ENCODE measurements around the gene ARV1. TPM values are rescaled to one million over a fixed set of nuclear protein-coding genes. Genes with fewer than 3 reads are reported as not detected.

ARV1 gene
- total and polyA plus RNA-seq, 10 of the 15 experiments (the other 5 are each of a cell fraction or from before 2014, with no cell fraction given), result 23.2 to 55.1 (median 35.6) TPM

- ChIA-PET CTCF (no interaction called here), POLR2A (no interaction called here), RAD21 (ENCODE audit: unreplicated experiment) (no interaction called here), SMC1A (ENCODE audit: uncharacterized antibody, unreplicated experiment) (interaction anchor here (0.8 kb wide), 1 partner anchor 8 kb away, joined by 4 read pairs; no protein-coding TSS in a partner anchor)
- Histone ChIP-seq H2AFZ (ENCODE audit: control insufficient read depth, low read depth, low read length) (no peak overlapping the region), H3K79me2 (ENCODE audit: control insufficient read depth, insufficient read depth, low read length) (no peaks in the 10 kb centered on the region), H3K27ac (ENCODE audit: control insufficient read depth, insufficient read depth) (no peak overlapping the region), H3K9ac (ENCODE audit: control insufficient read depth, insufficient read depth, low read length) (no peak overlapping the region), H3K27me3 (replicated peaks in 1 of 2; ENCODE audit: control insufficient read depth in 2 of 2, insufficient read depth in 2 of 2, low read length in 1 of 2) (no peaks in the 10 kb centered on the region), H3K4me3 (no peak overlapping the region), H3K4me1 (ENCODE audit: control insufficient read depth, insufficient read depth, low read length) (no peaks in the 10 kb centered on the region), H3K9me3 (replicated peaks; ENCODE audit: control insufficient read depth, insufficient read depth, low read length) (no peaks in the 10 kb centered on the region), H3K36me3 (ENCODE audit: control insufficient read depth in 2 of 2, insufficient read depth in 2 of 2, low read length in 1 of 2) (no peaks in the 10 kb centered on the region), H4K20me1 (ENCODE audit: control insufficient read depth, insufficient read depth) (no peaks in the 10 kb centered on the region), H3K4me2 (ENCODE audit: control insufficient read depth, insufficient read depth) (no peak overlapping the region)
- BruUV-seq (replicated peaks), result no TSS peak
- in situ Hi-C loops (cut with MboI), result no loop called here
- TF ChIP-seq YBX1 (IDR thresholded peaks at IDR 0.05) (no peak), TBL1XR1 (IDR thresholded peaks at IDR 0.05; ENCODE audit: low read depth, low read length) (no peak), EED (IDR thresholded peaks at IDR 0.05; ENCODE audit: low read depth) (no peak), RCOR1 (conservative IDR thresholded peaks at IDR 0.05; ENCODE audit: low read depth, low read length) (no peak), MTA2 (IDR thresholded peaks at IDR 0.05; ENCODE audit: low read depth) (no peak), TARDBP (IDR thresholded peaks at IDR 0.05; ENCODE audit: borderline replicate concordance) (no peak), SKIL (IDR thresholded peaks at IDR 0.05; ENCODE audit: low read depth, poor library complexity, severe bottlenecking) (no peak), RELA (IDR thresholded peaks at IDR 0.05; ENCODE audit: borderline replicate concordance, partially characterized antibody) (no peak), SP1 (IDR thresholded peaks at IDR 0.05; ENCODE audit: low read depth, low read length) (no peak), EP300 (IDR thresholded peaks at IDR 0.05; ENCODE audit: borderline replicate concordance in 1 of 2, control insufficient read depth in 1 of 2, low read depth in 2 of 2, low read length in 2 of 2) (no peak), ZBED1 (IDR thresholded peaks at IDR 0.05; ENCODE audit: borderline replicate concordance) (no peak), JUNB (IDR thresholded peaks at IDR 0.05) (no peak), MLLT1 (IDR thresholded peaks at IDR 0.05) (no peak), HDAC6 (IDR thresholded peaks at IDR 0.05; ENCODE audit: unreplicated experiment) (no peak)
- intact Hi-C loops (cut with micrococcal nuclease; ENCODE audit: unreplicated experiment), result no loop called here
- FAIRE-seq (no peak), ATAC-seq (no peak), DNase-seq (ENCODE audit: low read depth, low spot score) (no peak)
- 55% methylated on average over 14 of the region's 14 CpGs for WGBS (ENCODE audit: insufficient coverage, insufficient replicate concordance, low lambda C conversion rate, missing lambda C conversion rate)
Observed at GRCh38 chr1:231019711-231020110, 40.8 kb downstream of the ARV1 start.
